HG03575 (cell line): ENCODE results near the gene SDHC.
"Not testable (repeated sequence)": the region's sequence is repeated elsewhere in the genome, so short reads cannot be mapped to it uniquely, and the experiment has no call there.

Experiments
- ATAC-seq: cut with Tn5 transposase; IDR thresholded peaks from one replicate; pipeline ENCODE4 v1.9.1; 2021; ENCODE audit not compliant: unreplicated experiment, insufficient number of reproducible peaks, low FRiP score; ENCODE audit errors: extremely low read depth

SDHC gene

GRCh38 chr1:161374373-161374772, 60.2 kb downstream of the SDHC start:
- no peak for ATAC-seq

GRCh38 chr1:161378014-161378413, 63.8 kb downstream of the SDHC start:
- ATAC-seq: no peak

GRCh38 chr1:161379071-161379470, 64.9 kb downstream of the SDHC start:
- no peak for ATAC-seq

GRCh38 chr1:161381707-161382106, 67.5 kb downstream of the SDHC start:
- no peak for ATAC-seq

- no peak for ATAC-seq
Observed at GRCh38 chr1:161382214-161383019, 68.2 kb downstream of the SDHC start.

GRCh38 chr1:161388639-161389038, 74.5 kb downstream of the SDHC start:
- ATAC-seq: no peak

- ATAC-seq: not testable (repeated sequence)
Observed at GRCh38 chr1:161389158-161389557, 75.0 kb downstream of the SDHC start.

- ATAC-seq: no peak
Observed at GRCh38 chr1:161389691-161390558, 75.7 kb downstream of the SDHC start.

GRCh38 chr1:161390559-161390858, 76.3 kb downstream of the SDHC start:
- no peak for ATAC-seq

- ATAC-seq: not testable (repeated sequence)
Observed at GRCh38 chr1:161391136-161391535, 77.0 kb downstream of the SDHC start.

- no peak for ATAC-seq
Observed at GRCh38 chr1:161391611-161392010, 77.4 kb downstream of the SDHC start.

- ATAC-seq: no peak
Observed at GRCh38 chr1:161393151-161393550, 79.0 kb downstream of the SDHC start.

- ATAC-seq: not testable (repeated sequence)
Observed at GRCh38 chr1:161397038-161397437, 82.9 kb downstream of the SDHC start.

GRCh38 chr1:161398900-161399256, 84.7 kb downstream of the SDHC start:
- no peak for ATAC-seq

- ATAC-seq: no peak
Observed at GRCh38 chr1:161399257-161399998, 85.2 kb downstream of the SDHC start.

GRCh38 chr1:161402446-161402845, 88.3 kb downstream of the SDHC start:
- ATAC-seq: no peak

- no peak for ATAC-seq
Observed at GRCh38 chr1:161404051-161404597, 89.9 kb downstream of the SDHC start.

GRCh38 chr1:161406551-161406950, 92.4 kb downstream of the SDHC start:
- ATAC-seq: not testable (repeated sequence)

GRCh38 chr1:161407451-161407985, 93.3 kb downstream of the SDHC start:
- ATAC-seq: no peak
